ENCODE data around the gene HK2. TPM values are rescaled to one million over a fixed set of nuclear protein-coding genes. Genes with fewer than 3 reads are reported as not detected.

The HK2 gene
- total RNA-seq, 4 donors from 2014 or later: 23.5 to 197 (median 27.3) TPM

- TF ChIP-seq CTCF (IDR thresholded peaks at IDR 0.05; ENCODE audit: low read depth): no peak
Measured at GRCh38 chr2:74841641-74842040, 7.7 kb downstream of the HK2 start.

- no peak for TF ChIP-seq CTCF (IDR thresholded peaks at IDR 0.05; ENCODE audit: low read depth)
Measured at GRCh38 chr2:74843433-74843832, 9.5 kb downstream of the HK2 start.

- no peak for TF ChIP-seq CTCF (IDR thresholded peaks at IDR 0.05; ENCODE audit: low read depth)
Measured at GRCh38 chr2:74843899-74844298, 10.0 kb downstream of the HK2 start.

GRCh38 chr2:74844752-74845151 lies 10.8 kb downstream of the HK2 start:
- TF ChIP-seq CTCF (IDR thresholded peaks at IDR 0.05; ENCODE audit: low read depth): no peak

- TF ChIP-seq CTCF (IDR thresholded peaks at IDR 0.05; ENCODE audit: low read depth): no peak
Measured at GRCh38 chr2:74845217-74845751, 11.4 kb downstream of the HK2 start.

- TF ChIP-seq CTCF (IDR thresholded peaks at IDR 0.05; ENCODE audit: low read depth): no peak
Measured at GRCh38 chr2:74845991-74846390, 12.1 kb downstream of the HK2 start.

GRCh38 chr2:74846481-74846880 lies 12.6 kb downstream of the HK2 start:
- TF ChIP-seq CTCF (IDR thresholded peaks at IDR 0.05; ENCODE audit: low read depth): no peak

Data from subcutaneous adipose tissue (tissue), 4 donors.